Fibroblast of skin of abdomen (primary cell): ENCODE measurements around the gene CEP76.
"Not testable (repeated sequence)": the region's sequence is repeated elsewhere in the genome, so short reads cannot be mapped to it uniquely, and the experiment has no call there.

Experiments used
- DNase-seq: peaks from one replicate; pipeline ENCODE4 v3.0.0-alpha.2; 2013

The CEP76 gene

GRCh38 chr18:12639990-12640880, 62.3 kb downstream of the CEP76 start:
- peak; percentile 67 for DNase-seq

DNA sequence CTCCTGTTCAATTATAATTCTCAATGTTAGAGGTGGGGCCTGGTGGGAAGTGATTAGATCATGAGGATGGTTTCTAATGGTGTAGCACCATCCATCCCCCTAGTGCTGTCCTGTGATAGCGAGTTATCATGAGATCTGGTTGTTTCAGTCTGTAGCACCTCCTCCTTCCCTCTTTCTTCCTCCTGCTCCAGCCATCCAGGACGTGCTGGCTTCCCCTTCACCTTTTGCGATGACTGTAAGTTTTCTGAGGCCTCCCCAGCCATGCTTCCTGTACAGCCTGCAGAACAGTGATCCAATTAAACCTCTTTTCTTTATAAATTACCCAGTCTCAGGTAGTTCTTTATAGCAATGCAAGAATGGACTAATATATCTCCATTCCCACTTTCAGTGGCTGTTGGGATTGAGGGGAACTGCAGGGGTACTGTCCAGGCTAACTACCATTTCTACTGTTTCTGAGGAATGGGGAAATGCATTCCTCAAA, 63.8 kb downstream of the CEP76 start:
- no peak for DNase-seq

DNA sequence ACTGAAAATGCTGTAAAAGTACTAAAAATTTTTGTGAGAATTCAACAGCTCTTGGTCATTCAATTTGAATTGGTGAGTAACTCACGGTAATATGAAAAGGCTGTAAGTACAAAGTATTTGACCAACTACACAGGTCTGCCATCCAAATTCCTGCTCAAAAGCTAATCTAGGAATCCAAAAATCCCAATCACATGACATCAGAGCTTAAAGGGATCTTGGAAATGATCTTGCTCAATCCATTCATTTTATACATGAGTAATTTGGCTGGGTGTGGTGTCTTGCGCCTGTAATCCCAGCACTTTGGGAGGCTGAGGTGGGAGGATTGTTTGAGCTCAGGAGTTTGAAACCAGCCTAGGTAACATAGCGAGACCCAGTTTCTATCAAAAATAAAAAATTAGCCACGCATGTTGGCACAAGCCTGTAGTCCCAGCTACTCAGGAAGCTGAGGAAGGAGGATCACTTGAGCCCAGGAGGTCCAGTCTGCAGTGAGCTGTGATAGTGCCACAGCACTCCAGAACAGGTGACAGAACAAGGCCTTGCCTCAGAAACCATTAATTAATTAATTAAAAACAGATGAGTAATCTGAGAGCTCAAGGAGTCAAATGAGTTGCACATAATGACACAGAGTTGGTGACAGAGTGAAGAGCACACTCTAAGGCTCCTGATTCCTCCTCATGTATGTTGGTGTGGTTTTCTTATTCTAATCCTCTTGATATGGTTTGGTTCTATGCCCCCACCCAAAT, 64.5 kb downstream of the CEP76 start:
- peak; percentile 76 for DNase-seq

GRCh38 chr18:12637393-12637792, 65.1 kb downstream of the CEP76 start:
- DNase-seq, result no peak

DNA sequence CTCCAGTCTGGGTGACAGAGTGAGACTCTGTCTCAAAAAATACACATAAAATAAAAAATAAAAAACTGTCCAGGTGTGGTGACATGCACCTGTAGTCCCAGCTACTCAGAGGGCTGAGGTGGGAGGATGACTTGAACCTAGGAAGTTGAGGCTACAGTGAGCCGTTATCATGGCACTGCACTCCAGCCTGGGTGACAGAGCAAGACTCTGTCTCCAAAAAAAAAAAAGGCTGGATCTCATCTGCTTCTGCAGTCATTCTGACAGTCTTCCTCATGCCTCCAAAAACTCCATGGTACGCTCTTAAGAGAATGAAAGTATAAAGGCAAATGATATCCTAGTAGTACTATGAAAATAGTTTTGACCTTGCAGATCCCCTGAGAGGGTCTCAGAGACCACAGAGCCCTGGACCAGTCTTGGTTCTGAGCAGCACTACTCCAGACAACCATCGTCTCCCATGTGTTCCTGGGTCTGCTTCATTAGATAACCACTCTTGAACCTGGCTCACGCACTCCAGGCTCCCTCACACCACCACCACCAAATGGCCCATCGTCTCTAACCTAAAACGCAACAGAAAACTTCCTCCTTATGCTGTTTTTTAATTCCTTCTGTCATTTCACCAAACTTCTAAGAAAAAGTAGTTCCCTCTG, 70.6 kb downstream of the CEP76 start:
- no peak for DNase-seq

- DNase-seq, result peak; percentile 58
These were observed 72.4 kb downstream of the CEP76 start for GRCh38 chr18:12630136-12630535.

DNA sequence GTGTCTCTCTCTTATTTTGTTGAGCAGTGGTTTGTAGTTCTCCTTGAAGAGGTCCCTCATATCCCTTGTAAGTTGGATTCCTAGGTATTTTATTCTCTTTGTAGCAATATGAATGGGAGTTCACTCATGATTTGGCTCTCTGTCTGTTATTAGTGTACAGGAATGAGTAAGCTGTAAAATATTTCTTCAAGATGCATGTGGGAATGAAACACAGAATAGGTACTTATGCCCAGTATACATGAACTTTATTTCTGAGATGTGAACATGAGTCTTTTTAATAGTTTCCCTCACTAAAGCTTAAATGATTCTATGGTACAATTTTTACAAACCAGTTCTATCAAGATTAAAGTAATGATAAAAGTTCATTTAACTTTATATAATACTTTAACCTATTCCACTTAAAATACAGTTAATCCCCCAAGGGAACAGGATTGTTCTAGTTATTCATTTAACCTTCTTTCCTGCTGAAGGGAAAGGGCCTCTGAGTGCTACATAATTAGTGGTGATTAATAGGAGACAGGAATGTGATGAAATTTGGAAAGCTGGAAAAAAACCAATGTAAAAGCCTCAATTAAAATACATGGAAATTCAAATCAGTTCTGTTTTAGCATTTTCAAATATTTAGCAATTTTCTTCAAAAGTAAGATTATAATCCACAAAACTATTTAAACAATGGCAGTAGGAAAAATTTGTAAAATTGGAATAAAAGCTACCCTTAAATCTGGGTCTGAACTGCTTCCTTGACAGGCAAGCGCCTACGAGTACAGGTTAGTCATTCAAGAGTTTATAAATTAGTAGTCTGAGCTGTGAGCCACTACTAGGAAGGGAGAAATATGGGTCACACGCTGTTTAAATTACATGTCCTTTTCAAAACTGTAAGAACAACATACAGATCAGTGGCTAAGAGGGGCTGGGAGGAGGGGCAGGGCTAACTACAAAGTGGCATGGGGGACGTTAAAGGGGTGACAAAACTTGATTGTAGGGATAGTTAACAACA, 73.5 kb downstream of the CEP76 start:
- DNase-seq, result peak; percentile 79

GRCh38 chr18:12627199-12627598, 75.3 kb downstream of the CEP76 start:
- not testable (repeated sequence) for DNase-seq

- DNase-seq, result peak; percentile 8
These were observed 77.3 kb downstream of the CEP76 start for GRCh38 chr18:12625241-12625640.
